Activated gamma-delta T cell (primary cell): ENCODE measurements around the gene AHRR.
"Not testable (repeated sequence)": the region's sequence is repeated elsewhere in the genome, so short reads cannot be mapped to it uniquely, and the experiment has no call there.

Experiments
- DNase-seq: peaks from one replicate; lab custom pipeline; 2025; lab: John Stamatoyannopoulos, UW

The AHRR gene

GRCh38 chr5:305459-305858 lies 16.1 kb upstream of the AHRR start:
- no peak for DNase-seq

DNA sequence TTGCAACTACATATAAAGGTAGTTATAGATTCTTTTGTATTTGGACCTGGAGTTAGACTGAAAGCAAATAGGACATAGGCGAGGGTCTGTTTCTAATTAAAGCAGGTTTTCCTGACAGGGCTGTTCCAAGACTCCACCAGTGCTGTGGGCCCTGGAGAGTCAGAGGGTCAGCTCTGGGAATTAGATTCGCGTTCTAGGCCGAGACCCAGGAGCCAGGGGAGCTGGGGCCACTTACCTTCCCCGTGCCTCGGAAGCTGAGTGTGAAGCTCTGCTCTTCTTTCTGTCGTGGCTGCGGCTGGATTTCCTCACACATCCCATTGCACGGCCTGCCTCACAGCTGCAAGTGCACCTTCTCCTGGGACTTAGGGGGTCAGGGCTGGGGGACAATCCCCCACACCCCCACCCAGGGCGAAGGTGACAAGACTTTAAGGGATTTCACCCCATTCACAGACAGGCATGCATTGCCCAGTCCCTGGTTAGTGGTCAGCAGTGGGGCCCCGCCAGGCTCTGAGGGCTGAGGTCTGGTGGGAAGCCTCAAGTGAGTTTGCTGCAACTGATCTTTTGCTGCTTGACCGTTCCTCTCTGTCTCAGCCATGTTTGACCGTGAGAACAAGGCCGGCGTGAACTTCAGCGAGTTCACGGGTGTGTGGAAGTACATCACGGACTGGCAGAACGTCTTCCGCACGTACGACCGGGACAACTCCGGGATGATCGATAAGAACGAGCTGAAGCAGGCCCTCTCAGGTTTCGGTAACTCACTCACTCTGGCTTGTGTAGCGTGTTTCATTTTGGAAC lies 15.3 kb upstream of the AHRR start:
- DNase-seq, result no peak

DNA sequence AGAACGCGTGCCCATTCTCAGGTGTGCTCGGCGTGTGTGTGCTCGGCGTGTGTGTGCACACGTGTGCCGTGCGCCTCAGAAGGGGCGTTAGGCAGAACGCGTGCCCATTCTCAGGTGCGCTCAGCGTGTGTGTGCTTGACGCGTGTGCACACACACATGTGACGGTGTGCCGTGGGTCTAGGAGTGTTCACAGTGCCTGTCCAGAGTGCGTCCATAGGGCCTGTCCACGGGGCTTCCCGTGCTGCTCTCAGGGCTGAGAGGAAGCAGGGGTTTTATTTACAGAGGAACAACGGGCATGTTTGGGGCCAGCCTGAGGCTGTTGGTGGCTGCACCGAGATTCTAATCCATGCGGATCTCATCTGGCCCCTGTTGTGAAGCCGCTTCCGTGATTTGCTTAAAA lies 14.2 kb upstream of the AHRR start:
- DNase-seq, result no peak

DNA sequence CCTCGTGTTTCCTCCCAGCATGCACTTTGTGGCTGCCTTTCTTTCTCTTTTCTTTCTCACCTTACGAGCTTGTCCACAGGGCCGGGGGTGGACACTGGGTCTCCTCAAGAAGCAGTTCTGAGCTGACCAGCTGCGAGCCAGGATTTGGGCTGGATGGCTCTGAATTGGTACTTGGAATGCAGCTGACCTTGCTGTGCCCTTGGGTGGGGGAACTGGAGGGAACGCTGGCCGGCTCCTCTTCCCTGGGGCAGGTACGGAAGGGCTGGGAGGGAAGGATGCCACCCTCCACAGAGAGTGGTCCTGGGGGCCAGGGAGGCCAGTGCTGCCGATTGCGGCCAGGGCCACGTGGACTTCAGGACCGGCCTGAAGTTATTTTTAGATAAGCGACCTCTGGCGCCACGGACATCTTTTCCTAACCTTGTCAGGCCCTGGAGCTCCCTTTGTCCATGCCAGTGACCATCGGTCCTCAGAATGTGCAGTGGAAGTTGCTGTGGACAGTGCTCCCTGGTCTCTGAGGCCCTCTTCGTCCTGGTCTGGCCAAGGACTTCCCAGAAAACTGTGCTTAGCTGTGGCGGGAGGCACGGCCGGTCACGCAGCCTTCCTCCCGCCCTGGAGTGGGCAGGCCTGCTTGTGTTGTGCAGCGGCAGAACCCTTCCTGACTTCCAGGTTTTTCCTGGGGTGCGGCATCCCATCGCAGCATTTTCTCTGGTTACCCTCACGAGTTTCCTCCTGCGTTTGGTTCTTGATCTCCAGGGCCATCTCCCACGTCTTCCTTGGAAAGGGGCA lies 13.5 kb upstream of the AHRR start:
- DNase-seq, result no peak

- DNase-seq, result no peak
Observed at GRCh38 chr5:308672-309271, 12.7 kb upstream of the AHRR start.

GRCh38 chr5:309831-310230 lies 11.7 kb upstream of the AHRR start:
- DNase-seq, result not testable (repeated sequence)

GRCh38 chr5:310516-310915 lies 11.0 kb upstream of the AHRR start:
- DNase-seq, result no peak

GRCh38 chr5:310941-311434 lies 10.5 kb upstream of the AHRR start:
- DNase-seq, result no peak

GRCh38 chr5:311963-312362 lies 9.6 kb upstream of the AHRR start:
- no peak for DNase-seq

DNA sequence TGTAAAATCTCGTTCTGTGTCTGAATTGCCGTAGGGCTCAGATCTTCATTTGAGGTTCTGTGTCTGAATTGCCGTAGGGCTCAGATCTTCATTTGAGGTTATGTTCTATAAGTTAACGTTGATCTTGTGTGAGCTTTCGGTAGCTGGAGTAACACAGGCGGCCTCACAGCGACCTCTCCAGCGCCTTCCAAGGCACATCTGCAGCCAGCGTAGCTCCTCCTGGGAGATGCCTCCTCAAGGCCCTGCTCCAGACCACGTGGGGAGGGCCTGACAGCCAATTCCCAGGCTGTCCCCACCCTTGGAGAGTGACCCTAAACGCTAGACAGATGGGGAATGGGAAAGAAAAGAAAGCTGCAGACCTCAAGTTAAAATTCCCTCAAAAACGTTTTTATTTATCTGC lies 8.7 kb upstream of the AHRR start:
- DNase-seq, result no peak

DNA sequence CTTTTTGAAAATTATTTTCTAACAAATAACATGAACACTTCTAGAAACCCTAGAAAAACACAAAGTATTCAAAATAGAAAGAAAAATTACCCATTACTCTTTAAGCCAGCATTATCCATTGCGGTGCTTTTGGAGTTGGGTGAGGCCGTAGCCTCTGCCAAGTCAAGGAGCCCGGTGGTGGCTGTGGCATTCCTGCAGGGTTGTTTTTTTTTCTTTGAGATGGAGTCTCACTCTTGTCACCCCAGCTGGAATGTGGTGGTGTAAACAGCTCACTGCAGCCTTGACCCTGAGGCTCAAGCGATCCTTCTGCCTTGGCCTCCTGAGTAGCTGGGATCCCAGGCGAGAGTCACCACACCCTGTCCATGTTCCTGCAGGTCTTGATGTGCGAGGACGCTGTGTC lies 8.2 kb upstream of the AHRR start:
- DNase-seq, result no peak

DNA sequence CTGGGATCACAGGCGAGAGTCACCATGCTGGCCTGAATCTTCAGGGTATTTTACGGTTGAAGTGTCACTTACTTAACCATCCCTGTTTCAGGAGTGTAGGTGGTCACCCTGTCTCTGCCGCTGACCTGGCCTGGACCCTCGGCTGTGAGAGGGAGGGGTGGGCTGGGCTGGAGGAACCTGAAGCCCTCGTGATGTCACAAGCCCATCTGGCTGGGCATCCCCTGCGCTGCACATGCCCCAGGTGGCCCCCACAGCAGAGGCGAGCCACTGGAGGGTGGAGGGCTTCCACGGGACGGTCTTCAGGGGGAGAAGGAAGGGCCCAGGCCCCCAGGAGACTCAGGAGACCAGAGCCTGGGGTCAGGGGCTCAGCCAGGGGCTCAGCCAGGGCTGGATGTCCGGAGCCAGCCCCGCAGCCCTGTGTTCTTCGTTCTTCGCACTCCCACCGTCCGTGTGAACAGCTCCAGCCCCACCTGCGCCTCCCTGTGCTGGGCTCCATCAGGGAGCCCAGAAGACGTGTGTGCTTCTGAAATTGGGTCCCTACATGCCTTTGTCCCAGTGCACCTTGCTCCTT lies 7.6 kb upstream of the AHRR start:
- DNase-seq, result no peak

DNA sequence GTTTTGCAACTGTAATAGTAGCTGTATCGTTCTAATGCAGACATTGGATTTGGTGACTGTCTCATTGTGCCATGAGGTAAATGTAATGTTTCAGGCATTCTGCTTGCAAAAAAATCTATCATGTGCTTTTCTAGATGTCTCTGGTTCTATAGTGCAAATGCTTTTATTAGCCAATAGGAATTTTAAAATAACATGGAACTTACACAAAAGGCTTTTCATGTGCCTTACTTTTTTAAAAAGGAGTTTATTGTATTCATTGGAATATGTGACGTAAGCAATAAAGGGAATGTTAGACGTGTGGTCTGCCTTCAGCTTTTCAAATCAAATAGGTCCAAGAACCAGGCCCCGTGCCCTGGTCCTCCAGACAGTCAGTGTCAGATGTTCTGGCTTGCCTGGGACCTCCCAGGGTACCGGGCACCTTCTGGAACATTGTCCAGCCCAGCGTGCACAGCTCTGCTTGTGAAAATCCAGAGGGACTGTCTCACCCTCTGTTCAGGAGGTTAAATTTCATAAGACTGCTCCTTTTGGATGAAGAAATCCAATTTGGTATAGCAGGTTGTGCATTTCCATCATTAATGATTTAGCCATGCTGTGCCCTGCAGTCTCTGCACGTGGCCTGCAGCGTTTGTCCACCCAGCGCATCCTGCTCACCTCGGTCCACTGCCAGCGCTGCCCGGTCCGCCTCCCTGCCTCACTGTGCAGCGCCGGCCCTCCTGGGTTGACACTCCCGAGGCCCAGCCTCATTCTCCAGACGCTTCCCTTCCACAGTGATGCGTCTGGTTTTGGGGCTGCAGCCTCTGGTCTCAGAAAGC lies 6.6 kb upstream of the AHRR start:
- no peak for DNase-seq

DNA sequence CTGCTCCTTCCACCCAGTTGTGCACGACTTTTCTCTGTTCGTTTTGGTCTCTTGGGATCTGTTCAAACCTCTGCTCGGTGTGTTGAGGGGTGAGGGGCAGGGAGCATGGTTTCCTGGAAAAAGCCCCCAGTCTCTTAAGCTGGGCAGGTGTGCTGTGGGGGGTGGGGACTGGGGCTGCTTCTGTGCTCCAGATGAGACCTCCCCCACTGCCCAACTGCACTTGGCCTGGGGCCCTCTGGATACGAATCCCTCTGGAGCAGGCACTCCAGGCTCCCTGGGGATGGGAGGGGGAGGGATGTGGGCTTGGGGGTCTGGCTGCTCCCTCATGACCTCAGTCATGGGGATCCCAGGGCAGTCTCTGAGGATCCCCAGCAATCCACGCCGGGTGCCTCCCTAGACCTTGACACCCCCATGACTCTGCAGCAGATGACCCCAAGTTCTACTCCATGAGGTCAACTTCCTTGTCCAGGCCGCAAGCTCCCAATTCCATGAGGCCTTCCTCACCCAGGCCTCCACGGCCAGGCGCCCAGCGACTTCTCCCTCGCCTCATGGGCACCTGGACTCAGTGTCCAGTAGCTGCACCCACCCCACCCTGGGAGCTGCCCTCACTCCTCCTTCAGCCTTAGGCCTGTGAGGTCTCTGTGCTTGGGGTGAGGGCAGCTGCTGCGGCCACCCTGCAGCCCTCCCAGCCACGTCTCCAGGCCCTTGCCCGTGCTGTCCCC lies 5.9 kb upstream of the AHRR start:
- DNase-seq, result no peak

- no peak for DNase-seq
Observed at GRCh38 chr5:316210-317085, 5.1 kb upstream of the AHRR start.

DNA sequence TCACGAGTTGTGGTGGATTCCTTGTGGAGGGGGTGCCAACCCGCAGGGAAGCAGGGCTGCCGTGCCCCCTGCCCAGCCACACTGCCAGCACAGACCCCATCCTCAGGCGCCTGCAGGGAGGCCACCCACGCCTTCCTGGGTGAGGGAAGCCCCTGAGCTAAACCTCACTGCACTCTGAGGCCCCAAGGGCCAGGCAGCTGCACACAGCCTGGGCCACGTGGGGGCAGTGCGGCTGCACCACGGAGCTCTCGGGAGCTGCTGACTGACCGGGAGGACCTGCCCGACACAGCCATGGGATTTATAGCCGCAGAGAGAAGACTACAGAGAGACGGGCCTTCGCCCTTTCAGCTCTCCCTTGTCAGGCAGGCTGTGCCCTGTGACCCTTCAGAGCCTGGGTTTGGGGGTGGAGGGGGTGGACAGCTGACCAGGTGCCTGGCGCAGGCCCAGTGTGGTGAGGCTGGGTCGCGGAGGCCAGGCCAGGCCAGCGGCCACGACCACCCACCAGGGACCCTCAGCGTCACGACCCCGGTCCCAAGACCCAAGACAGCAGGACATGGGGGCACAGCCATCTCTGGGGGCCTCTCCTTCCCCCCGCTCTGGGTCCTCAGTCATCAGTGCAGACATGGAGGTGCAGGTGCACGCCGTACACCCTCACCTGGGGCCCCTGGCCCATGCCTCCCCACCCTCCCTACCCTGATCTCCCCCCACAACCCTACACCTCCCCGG lies 4.3 kb upstream of the AHRR start:
- no peak for DNase-seq

DNA sequence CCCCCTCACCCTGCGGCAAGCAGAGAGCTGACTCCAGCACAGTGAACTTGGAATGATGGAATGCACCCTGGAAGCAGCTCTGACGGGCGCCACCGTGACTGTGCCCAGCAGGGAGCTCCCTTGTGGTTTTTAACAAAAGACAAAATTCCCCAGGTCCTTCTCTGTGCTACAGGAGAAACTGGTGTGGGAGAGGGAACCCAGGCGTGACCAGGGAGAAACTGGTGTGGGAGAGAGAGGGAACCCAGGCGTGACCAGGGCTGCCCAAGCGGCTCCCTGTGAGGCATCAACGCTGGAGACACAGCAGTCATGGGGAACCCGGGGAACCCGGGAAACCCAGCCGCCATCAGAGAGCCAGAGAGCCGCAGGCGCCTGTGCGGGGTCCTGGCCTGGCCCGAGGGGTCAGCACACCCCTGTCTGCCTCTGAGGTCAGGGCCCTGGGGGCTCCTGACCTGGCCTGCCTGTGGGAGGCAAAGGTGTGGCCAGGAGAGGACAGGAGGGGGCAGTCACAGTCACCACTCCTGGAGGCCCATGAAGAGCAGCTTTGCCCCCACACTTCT lies 3.1 kb upstream of the AHRR start:
- DNase-seq, result no peak

DNA sequence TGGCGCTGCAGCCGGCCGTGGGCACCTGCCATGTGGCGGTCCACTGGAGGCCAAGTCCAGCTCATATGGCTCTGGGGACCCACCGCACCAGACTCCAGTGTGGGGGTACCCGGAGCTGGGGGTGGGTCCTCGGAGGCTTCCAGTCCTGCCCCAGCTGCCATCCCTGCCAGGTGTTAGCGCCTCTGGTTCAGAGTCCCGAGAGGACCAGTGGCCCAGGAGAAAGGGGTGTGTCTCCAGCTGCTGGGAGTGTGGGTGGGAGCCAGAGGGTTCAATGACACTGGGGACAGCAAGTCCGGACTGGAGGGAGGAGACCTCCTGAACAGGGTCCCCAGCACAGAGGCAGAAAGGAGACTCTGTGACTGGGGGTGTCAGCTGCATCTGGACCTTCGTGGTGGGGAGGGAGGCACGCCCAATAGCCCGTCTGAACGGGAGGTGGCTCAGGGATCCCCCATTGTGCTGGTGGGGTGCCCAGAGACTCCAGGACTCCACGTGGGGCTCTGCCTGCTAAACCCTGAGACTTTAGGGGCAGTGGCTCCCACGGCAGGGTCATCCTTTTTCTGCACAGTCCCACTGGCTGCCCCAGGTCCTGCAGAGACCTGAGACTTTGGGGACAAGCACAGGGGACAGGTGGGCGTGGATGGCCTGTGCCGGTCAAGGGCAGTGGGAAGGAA lies 2.4 kb upstream of the AHRR start:
- no peak for DNase-seq
